CD4-positive, alpha-beta T cell treated with Interferon alpha-2 for 1 hour (primary cell): Measurements from ENCODE around the gene AP4M1.

Experiments used
- DNase-seq, 2 donors: peaks; one replicate each; pipeline ENCODE4 v3.0.0-alpha.2; 2020 to 2022

AP4M1 gene

DNA sequence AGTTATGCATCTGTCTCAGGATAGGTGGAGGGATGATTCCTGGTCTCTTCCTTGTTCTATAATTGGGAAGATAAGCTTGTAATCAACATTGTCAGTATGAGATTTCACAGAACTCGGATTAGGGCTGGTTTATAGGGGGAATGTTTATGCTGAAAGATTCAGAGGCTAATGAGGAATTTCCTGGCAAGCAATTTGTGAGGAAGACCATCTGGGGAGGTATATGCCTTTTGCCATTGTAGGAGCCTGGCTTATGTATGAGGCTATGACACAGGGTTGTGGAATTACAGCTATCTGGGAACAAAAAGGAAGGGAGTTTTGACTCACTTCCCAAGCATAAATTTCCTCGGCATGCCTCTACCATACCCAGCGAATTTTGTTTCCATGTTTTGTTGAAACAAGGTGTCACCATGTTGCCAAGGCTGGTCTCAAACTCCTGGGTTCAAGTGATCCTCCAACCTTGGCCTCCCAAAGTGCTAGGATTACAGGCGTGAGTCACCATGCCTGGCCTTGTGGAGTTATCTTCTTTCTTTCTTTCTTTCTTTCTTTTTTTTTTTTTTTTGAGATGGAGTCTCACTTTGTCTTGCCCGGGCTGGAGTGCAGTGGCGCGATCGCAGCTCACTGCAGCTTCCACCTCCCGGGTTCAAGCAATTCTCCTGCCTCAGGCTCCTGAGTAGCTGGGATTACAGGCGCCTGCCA, 14.2 kb upstream of the AP4M1 start:
- no peak for DNase-seq

DNA sequence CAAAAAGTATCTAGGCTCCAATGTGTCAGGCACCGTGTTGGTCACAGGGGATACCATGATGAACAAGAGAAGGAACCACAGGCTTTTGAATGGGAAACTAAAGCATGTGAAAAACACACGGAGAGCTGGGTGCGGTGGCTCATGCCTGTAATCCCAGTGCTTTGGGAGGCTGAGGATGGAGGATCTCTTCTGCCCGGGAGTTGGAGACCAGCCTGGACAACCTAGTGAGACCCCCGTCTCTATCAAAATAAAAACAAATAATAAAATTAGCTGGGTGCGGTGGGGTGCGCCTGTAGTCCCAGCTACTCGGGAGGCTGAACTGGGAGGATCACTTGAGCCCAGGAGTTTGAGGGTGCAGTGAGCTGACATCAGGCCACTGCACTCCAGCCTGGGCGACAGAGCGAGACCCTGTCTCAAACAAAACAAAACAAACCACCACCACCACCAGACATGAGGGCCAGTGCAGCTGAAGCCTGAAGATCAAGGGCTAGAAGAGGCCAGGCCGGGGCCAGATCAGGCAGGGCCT, 13.3 kb upstream of the AP4M1 start:
- no peak for DNase-seq

- DNase-seq, result peak; percentile 75 to 90
These were observed 12.6 kb upstream of the AP4M1 start, which contains the start of gene COPS6 for GRCh38 chr7:100088621-100089457. Gene COPS6, plus strand, starts transcription at chr7:100088969. Its CDS starts 22 bp downstream, at chr7:100088991.

DNA sequence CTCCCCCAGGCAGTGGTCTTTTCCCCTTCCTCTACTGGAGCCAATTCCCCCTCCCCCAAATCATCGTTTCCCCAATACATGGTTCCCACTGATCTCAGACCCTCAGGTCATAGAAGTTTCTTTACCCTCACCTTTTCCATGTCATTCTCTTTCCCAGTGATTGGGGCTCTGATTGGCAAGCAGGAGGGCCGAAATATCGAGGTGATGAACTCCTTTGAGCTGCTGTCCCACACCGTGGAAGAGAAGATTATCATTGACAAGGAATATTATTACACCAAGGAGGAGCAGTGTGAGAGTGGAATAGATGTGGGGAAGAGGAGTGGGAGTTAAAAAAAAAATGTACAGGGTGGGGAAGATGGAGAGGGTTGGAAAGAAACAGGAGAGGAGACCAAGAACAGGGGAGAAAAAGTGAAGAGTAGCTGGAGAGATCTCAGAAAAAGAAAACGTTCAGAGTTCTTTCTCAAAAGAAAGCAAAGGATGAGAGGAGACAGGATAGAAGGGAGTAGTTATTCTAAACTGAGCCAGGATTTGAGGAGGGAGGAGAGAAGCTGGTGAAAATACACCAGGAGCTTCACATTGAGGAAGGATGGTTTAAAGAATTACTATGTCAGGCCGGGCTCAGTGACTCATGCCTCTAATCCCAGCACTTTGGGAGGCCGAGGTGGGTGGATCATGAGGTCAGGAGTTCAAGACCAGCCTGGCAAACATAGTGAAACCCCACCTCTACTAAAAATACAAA, 11.8 kb upstream of the AP4M1 start:
- no peak for DNase-seq

GRCh38 chr7:100090527-100091410, 10.7 kb upstream of the AP4M1 start:
- no peak for DNase-seq

- DNase-seq, result no peak
These were observed 9.8 kb upstream of the AP4M1 start for GRCh38 chr7:100091411-100092181.

DNA sequence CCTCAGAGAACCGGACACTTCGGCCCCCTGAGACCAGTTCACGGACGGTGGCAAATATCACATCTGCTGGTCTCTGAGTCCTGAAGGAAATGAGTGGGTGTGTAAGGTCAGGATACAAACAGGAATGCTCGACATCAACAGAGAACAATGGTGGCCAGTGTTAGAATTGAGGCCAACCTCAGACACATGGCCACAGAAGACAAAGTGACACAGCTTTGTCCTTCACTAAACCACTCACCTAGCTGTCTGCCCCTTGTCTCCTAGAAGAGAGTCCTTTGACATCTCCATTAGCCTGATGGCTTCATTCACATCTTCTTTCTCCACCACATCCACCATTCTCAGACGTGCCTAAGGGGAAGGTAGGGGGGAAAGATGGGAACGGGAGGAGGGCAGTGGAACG, 8.4 kb upstream of the AP4M1 start:
- no peak for DNase-seq

DNA sequence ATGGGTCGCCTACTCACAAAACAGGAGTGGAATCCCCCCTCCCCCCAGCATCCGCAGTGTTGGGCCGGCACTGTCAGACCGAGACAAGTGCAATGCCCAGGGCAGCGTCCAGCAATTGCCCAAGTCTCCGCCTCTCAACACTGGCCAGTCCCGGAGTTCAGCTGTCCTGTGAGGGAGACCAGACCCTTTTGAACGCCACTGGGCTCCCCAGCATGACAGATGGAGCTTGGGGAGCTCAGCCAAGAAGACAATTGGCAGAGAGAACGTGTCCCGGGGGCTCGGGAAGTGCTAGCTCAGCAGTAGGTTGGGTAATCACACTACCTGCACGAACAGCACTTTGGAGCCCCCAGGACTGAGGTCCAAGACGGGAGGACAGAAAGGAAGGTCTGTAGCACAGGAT, 7.9 kb upstream of the AP4M1 start:
- no peak for DNase-seq

GRCh38 chr7:100093925-100094486, 7.4 kb upstream of the AP4M1 start:
- DNase-seq, result no peak

DNA sequence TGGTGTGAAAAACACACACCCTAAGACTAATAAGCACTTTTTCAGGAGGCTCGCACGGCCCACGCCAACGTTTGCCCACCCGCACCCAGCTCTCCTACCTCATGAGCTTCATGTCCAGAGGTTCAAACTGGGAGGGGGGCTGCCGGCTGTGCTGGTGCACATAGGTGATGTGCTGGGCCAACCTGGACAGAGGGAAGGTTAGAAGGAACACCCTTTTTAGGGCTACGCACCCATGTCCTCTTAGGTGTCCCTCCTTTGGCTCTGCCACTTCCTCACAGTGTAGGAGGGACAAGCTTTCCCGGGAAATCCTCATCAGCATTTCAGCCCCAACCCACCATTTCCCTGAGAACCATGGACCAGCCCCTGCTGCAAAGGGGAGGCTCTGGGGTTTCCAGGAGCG, 6.2 kb upstream of the AP4M1 start:
- DNase-seq, result no peak

GRCh38 chr7:100095704-100096103, 5.7 kb upstream of the AP4M1 start:
- DNase-seq, result no peak

GRCh38 chr7:100098913-100099312, 2.5 kb upstream of the AP4M1 start:
- DNase-seq, result no peak

- no peak for DNase-seq
These were observed 2.0 kb upstream of the AP4M1 start for GRCh38 chr7:100099452-100099851.

DNA sequence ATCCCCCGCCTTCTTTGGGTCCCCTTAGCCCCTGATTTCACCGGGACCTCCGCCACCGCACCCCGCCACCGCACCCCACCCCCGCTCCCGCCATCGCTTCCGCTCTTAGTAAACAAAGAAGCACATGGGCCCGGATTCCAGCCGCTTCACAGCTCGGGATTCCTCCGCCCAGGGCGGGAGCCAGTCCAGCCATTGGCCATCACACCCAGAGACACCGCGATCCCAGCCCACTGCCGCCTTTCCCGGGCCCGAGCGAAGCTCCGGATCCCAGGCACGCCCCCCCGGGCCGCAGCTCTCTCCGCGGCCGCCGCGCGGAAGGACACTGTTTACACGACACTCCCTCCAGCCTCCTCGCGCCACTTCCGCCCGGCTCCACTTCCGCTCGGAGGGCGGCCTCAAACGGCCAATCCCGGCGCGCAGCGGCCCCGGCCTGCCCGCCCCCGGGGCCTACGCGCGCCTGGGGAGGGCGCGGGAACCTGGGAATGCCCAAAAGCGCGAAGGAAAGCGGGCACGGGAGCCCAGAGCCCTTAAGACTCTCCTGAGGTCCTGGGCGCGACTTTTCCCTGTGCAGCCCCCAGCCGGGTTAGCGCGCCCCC, 925 bp upstream of the AP4M1 start:
- DNase-seq, result peak; percentile 82 to 89

DNA sequence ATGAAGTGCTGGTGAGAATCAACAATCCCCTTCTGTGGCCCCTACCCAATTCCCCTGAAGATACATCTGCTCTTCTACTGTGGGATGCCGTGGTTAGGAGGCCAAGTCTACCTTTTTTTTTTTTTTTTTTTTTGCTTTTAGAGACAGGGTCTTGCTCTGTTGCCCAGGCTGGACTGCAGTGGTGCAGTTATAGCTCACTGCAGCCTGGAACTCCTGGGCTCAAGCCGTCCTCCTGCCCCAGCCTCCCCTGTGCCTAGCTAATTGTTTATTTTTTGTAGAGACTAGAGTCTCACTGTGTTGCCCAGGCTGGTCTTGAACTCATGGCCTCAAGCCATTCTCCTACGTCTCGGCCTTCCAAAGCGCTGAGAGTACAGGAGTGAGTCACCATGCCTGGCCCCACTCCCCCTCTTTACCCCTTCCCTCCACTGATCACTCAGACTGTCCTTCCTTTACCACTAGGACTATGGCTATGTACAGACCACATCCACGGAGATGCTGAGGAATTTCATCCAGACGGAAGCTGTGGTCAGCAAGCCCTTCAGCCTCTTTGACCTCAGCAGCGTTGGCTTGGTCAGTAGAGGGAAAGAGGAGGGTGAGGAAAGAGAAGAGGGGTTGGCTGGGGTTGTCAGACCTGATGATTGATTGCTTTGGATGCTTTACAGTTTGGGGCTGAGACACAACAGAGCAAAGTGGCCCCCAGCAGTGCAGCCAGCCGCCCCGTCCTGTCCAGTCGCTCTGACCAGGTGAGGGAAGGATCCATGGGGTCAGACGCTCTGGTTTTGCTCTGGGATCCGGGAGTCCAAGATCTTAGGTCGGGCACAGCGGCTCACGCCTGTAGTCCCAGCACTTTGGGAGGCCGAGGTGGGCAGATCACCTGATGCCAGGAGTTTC, 1.8 kb downstream of the AP4M1 start:
- DNase-seq, result no peak

- no peak for DNase-seq
These were observed 4.1 kb downstream of the AP4M1 start for GRCh38 chr7:100105534-100105933.

DNA sequence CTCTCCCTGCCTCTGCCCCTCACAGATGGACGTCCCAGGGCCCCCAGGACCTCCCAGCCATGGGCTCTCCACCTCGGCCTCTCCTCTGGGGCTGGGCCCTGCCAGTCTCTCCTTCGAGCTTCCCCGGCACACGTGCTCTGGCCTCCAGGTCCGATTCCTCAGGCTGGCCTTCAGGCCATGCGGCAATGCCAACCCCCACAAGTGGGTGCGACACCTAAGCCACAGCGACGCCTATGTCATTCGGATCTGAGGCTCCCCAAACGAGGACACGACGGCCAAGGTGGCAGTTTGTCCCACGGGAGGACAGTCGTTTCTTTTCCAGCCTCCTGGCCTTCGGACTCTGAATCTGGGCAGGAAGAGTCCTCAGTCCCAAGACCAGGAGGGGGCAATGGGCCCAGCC, 5.2 kb downstream of the AP4M1 start:
- no peak for DNase-seq

- DNase-seq, result no peak
These were observed 5.8 kb downstream of the AP4M1 start for GRCh38 chr7:100107125-100107737.

DNA sequence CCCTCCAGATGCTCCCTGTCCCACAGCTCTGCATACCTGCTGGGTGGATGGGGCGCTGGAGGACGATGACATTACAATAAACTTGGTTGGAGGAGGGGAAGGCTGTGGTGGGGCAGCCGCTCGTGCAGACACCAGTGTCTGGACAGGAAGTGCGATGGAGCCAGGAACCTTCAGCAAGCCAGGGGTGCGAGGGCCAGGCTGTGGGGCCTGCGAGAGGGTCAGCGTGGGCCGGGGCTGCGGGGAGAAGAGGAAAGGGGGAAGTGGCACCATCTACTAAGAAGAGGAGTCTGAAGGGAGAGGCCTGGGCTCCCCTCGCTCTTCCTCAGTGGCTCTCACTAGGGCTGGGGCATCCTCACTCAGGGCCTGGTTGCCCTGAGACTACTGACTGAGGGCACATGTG, 6.4 kb downstream of the AP4M1 start:
- DNase-seq, result no peak
